PC-9 (cell line): ENCODE results near the gene ASRGL1. TPM values are rescaled to one million over a fixed set of nuclear protein-coding genes. Genes with fewer than 3 reads are reported as not detected.

Experiments
- BruUV-seq: library from RNA; stranded (reverse); fragments of 400-500 nt; replicated peaks from 2 replicates; lab custom pipeline; 2021; lab: Mats Ljungman, UMichigan
- CTCF ChIA-PET: fragments of 300-600 bp; sonication (Branson Sonifier 250); formaldehyde crosslinking; loops from one replicate; lab custom pipeline; 2022; ENCODE audit warnings: antibody characterized with exemption; lab: Charles Lee
- POLR2A ChIA-PET: fragments of 300-600 bp; sonication (Branson Sonifier 250); formaldehyde crosslinking; loops from one replicate; lab custom pipeline; 2022; ENCODE audit warnings: antibody characterized with exemption; ENCODE audit not compliant: unreplicated experiment; lab: Charles Lee
- DNase-seq, 2 experiments: peaks; one replicate each; pipeline versions ENCODE4 v3.0.0 to v3.0.0-alpha.2; 2015 to 2022; ENCODE audit warnings: mixed read lengths in 1 of 2
- H2AFZ ChIP-seq: fragments of 200-600 bp; sonication (generic); 2 replicates; pipeline ENCODE4 v1.8.1; 2017; ENCODE audit warnings: antibody characterized with exemption
- H3F3A ChIP-seq: fragments of 200-600 bp; sonication (generic); 2 replicates; pipeline ENCODE4 v1.8.1; 2017; ENCODE audit warnings: antibody characterized with exemption, mild to moderate bottlenecking, low read depth; ENCODE audit not compliant: insufficient read depth
- H3K27ac ChIP-seq: fragments of 200-600 bp; sonication (generic); 2 replicates; pipeline ENCODE4 v1.6.1; 2016; ENCODE audit warnings: mixed run types
- H3K27me3 ChIP-seq: fragments of 200-600 bp; sonication (generic); 2 replicates; pipeline ENCODE4 v1.6.1; 2016; ENCODE audit warnings: low read depth, mixed run types; ENCODE audit not compliant: insufficient read depth
- H3K36me3 ChIP-seq: fragments of 200-600 bp; sonication (generic); 2 replicates; pipeline ENCODE4 v1.6.1; 2016; ENCODE audit warnings: low read depth, mixed run types
- H3K4me1 ChIP-seq: fragments of 200-600 bp; sonication (generic); replicated peaks from 2 replicates; pipeline ENCODE4 v1.6.1; 2016; ENCODE audit warnings: mixed run types; ENCODE audit not compliant: insufficient read depth
- H3K4me2 ChIP-seq: fragments of 200-600 bp; sonication (generic); 2 replicates; pipeline ENCODE4 v1.6.1; 2017; ENCODE audit warnings: mixed run types
- H3K4me3 ChIP-seq: fragments of 200-600 bp; sonication (generic); 2 replicates; pipeline ENCODE4 v1.6.1; 2016; ENCODE audit warnings: mixed run types
- H3K79me2 ChIP-seq: fragments of 200-600 bp; sonication (generic); 2 replicates; pipeline ENCODE4 v1.6.1; 2017; ENCODE audit warnings: low read depth, mixed run types
- H3K9me2 ChIP-seq: fragments of 200-600 bp; sonication (generic); 2 replicates; pipeline ENCODE4 v1.8.1; 2017; ENCODE audit warnings: mild to moderate bottlenecking; ENCODE audit not compliant: insufficient read depth
- H3K9me3 ChIP-seq: fragments of 200-600 bp; sonication (generic); 2 replicates; pipeline ENCODE4 v1.8.1; 2016; ENCODE audit warnings: low read depth; ENCODE audit not compliant: insufficient read depth
- H4K20me1 ChIP-seq: fragments of 200-600 bp; sonication (generic); 2 replicates; pipeline ENCODE4 v1.8.1; 2017; ENCODE audit not compliant: insufficient read depth
- EZH2 ChIP-seq: fragments of 200-600 bp; sonication (generic); IDR thresholded peaks from 2 replicates; pipeline ENCODE4 v1.8.0; 2017; ENCODE audit warnings: antibody characterized with exemption, low read depth
- intact Hi-C: fragments of 100-400 bp; cut with micrococcal nuclease; formaldehyde crosslinking; loops from one replicate; pipeline ENCODE4 v1.10.0; 2022; ENCODE audit not compliant: unreplicated experiment
- total RNA-seq: library from RNA; stranded (reverse); gene quantifications from 2 replicates; pipeline ENCODE4 v1.2.3, GENCODE V29; 2021
- TF ChIP-seq, protein P1 (sequence below): fragments of 200-600 bp; sonication (generic); conservative IDR thresholded peaks from 2 replicates; pipeline ENCODE4 v1.6.1; 2017; ENCODE audit warnings: mixed run types, antibody characterized with exemption, mild to moderate bottlenecking, moderate library complexity

Gene ASRGL1
- total RNA-seq, 1 experiment from 2014 or later, result 8.4 TPM

DNA sequence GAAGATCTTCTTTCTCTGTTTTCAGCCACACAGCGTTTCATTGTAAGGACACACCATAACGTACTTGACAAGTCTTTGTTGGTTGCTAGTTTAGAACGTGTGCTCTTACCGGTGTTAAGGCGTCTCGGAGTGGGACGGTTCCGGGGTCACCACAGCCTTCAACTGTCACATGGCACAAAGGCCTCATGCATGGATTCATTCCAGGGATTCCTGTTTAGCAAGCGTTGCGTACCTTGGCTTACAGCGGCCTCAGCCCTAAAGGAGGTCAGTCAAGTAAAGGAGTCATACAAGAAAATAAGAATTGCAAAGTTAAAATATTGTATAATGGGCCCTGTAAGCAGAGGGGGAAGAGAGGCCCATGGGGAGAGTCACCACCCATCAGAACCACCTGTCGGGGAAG, 79.3 kb downstream of the ASRGL1 start:
- no peak overlapping the region for H3K4me2 ChIP-seq
- no peaks in the 10 kb centered on the region for H3K27me3 ChIP-seq
- H3K4me1 ChIP-seq, result no peaks in the 10 kb centered on the region
- TF ChIP-seq EZH2, result no peak
- TF ChIP-seq, protein P1, sequence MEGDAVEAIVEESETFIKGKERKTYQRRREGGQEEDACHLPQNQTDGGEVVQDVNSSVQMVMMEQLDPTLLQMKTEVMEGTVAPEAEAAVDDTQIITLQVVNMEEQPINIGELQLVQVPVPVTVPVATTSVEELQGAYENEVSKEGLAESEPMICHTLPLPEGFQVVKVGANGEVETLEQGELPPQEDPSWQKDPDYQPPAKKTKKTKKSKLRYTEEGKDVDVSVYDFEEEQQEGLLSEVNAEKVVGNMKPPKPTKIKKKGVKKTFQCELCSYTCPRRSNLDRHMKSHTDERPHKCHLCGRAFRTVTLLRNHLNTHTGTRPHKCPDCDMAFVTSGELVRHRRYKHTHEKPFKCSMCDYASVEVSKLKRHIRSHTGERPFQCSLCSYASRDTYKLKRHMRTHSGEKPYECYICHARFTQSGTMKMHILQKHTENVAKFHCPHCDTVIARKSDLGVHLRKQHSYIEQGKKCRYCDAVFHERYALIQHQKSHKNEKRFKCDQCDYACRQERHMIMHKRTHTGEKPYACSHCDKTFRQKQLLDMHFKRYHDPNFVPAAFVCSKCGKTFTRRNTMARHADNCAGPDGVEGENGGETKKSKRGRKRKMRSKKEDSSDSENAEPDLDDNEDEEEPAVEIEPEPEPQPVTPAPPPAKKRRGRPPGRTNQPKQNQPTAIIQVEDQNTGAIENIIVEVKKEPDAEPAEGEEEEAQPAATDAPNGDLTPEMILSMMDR, result no peak
- H3F3A ChIP-seq, result no peaks in the 10 kb centered on the region
- H3K4me3 ChIP-seq, result no peak overlapping the region
- no peaks in the 10 kb centered on the region for H3K36me3 ChIP-seq
- ChIA-PET CTCF (interaction anchor here (0.7 kb wide), 1 partner anchor 126 kb away, joined by 3 read pairs; no protein-coding TSS in a partner anchor), POLR2A (no interaction called here)
- intact Hi-C loops, result no loop called here
- no peaks in the 10 kb centered on the region for H4K20me1 ChIP-seq
- H3K9me2 ChIP-seq, result no peaks in the 10 kb centered on the region
- no TSS peak for BruUV-seq
- H2AFZ ChIP-seq, result no peak overlapping the region
- DNase-seq, result no peak
- no peaks in the 10 kb centered on the region for H3K9me3 ChIP-seq
- H3K79me2 ChIP-seq, result no peaks in the 10 kb centered on the region
- no peak overlapping the region for H3K27ac ChIP-seq

DNA sequence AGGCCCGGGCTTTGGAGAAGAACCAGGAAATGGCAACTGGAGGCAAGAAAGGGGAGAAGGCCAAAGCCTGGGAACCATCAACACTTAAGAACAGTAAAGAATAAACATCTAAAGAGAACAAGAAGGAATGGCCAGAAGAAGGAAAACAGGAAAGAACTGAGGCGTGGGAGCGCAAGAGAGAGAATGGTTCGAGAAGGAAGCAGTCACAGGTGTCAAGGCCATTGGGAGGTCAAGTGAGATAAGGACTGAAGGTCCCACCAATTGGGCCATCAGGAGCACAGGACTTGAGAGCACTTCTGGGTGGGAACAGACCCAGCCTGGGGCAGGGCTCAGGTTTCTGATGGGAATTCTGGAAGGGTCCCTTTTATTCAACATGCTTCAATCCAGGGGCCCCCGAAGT, 80.9 kb downstream of the ASRGL1 start:
- POLR2A ChIA-PET, result interaction anchor here (0.8 kb wide), 1 partner anchor 249 kb away, joined by 5 read pairs; no protein-coding TSS in a partner anchor
- H3K9me3 ChIP-seq, result no peaks in the 10 kb centered on the region
- H3K79me2 ChIP-seq, result no peaks in the 10 kb centered on the region
- no peak overlapping the region for H2AFZ ChIP-seq
- no peaks in the 10 kb centered on the region for H3K27me3 ChIP-seq
- H3K9me2 ChIP-seq, result no peaks in the 10 kb centered on the region
- CTCF ChIA-PET, result no interaction called here
- H3K36me3 ChIP-seq, result no peaks in the 10 kb centered on the region
- no peak overlapping the region for H3K27ac ChIP-seq
- intact Hi-C loops, result no loop called here
- no peak for DNase-seq
- no peak overlapping the region for H3K4me3 ChIP-seq
- no peaks in the 10 kb centered on the region for H3K4me1 ChIP-seq
- BruUV-seq, result no TSS peak
- no peak overlapping the region for H3K4me2 ChIP-seq
- H4K20me1 ChIP-seq, result no peaks in the 10 kb centered on the region
- no peak for TF ChIP-seq EZH2
- TF ChIP-seq, protein P1, result no peak
- no peaks in the 10 kb centered on the region; the same call in 1 of the 2 replicates for H3F3A ChIP-seq

DNA sequence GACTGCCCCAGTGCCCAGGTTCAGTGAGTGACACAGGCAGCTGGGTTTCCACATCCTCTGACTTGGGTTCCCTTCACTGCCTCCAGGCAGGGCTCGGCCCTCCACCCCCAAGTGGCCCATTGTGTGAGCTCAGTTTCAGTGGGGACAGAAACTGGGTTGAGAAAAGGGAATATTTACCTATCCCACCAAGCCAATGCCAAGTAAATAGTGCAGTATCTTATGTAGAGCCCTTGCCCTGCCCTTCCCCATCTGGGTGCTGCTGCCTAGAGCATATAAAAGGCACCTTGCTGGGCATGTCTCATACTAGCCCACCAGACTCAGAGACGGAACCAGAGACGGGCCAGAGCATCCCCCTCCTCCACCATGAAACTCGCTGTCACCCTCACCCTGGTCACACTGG, 81.5 kb downstream of the ASRGL1 start, which contains the start of gene SCGB1A1:
SCGB1A1 (plus strand) TSS at position 301 of the 400 bp plus-strand sequence; CDS start at position 364, 63 bp downstream.
- Histone ChIP-seq H3K4me2 (no peak within 1 kb of the TSS), H4K20me1 (no peaks in the 10 kb centered on the region), H3K36me3 (no peaks in the 10 kb centered on the region), H3K9me2 (no peaks in the 10 kb centered on the region), H2AFZ (no peak within 1 kb of the TSS), H3K4me3 (no peak within 1 kb of the TSS), H3K4me1 (no peaks in the 10 kb centered on the region), H3K27me3 (no peaks in the 10 kb centered on the region), H3K9me3 (no peaks in the 10 kb centered on the region), H3F3A (peaks cover 2% of the 10 kb centered on the region; the same call in 1 of the 2 replicates), H3K79me2 (no peaks in the 10 kb centered on the region), H3K27ac (no peak within 1 kb of the TSS)
- no peak for DNase-seq
- ChIA-PET CTCF (no interaction called here), POLR2A (interaction anchor here (0.8 kb wide), 1 partner anchor 249 kb away, joined by 5 read pairs; no protein-coding TSS in a partner anchor)
- intact Hi-C loops, result no loop called here
- BruUV-seq, result no TSS peak
- TF ChIP-seq, protein P1, result no peak
- no peak for TF ChIP-seq EZH2
